Lung (tissue), 12 donors: Measurements from ENCODE around the gene FBXO31. TPM values are rescaled to one million over a fixed set of nuclear protein-coding genes. Genes with fewer than 3 reads are reported as not detected.

Experiments used
- ATAC-seq: fragments of 200-7000 bp; cut with Tn5 transposase; one replicate; pipeline ENCODE4 v1.9.1; 2020; ENCODE audit warnings: moderate number of reproducible peaks; ENCODE audit not compliant: insufficient read depth, low FRiP score
- DNase-seq, 3 donors: peaks; one replicate each; pipeline ENCODE4 v3.0.0-alpha.2; 2013 to 2017
- H3K27ac ChIP-seq, 2 donors: one replicate each; pipeline ENCODE4 v1.5.1; 2013; ENCODE audit warnings: mild to moderate bottlenecking in 2 of 2, moderate library complexity in 2 of 2, control low read depth in 1 of 2, inconsistent platforms in 1 of 2, low read depth in 1 of 2, low read length in 1 of 2
- H3K27me3 ChIP-seq, 3 donors: one replicate each; pipeline ENCODE4 v1.5.1; 2013; ENCODE audit warnings: low read length in 2 of 3; ENCODE audit not compliant: control insufficient read depth in 3 of 3, insufficient read depth in 3 of 3
- H3K36me3 ChIP-seq, 4 donors: one replicate each; pipeline ENCODE4 v1.5.1; 2013; ENCODE audit warnings: low read length in 4 of 4, mild to moderate bottlenecking in 1 of 4, moderate library complexity in 1 of 4; ENCODE audit not compliant: control insufficient read depth in 4 of 4, insufficient read depth in 4 of 4
- H3K4me1 ChIP-seq, 5 donors: one replicate each; pipeline ENCODE4 v1.5.1; 2013; ENCODE audit warnings: low read length in 5 of 5, mild to moderate bottlenecking in 2 of 5, moderate library complexity in 1 of 5; ENCODE audit not compliant: control insufficient read depth in 5 of 5, insufficient read depth in 5 of 5
- H3K4me3 ChIP-seq: one replicate; pipeline ENCODE4 v1.5.1; 2013; ENCODE audit warnings: mild to moderate bottlenecking, control low read depth, moderate library complexity
- H3K9ac ChIP-seq, 2 donors: one replicate each; pipeline ENCODE4 v1.5.1; 2013; ENCODE audit warnings: low read length in 2 of 2, control low read depth in 1 of 2; ENCODE audit not compliant: insufficient read depth in 1 of 2
- H3K9me3 ChIP-seq, 4 donors: one replicate each; pipeline ENCODE4 v1.5.1; 2013; ENCODE audit warnings: low read length in 3 of 4, mild to moderate bottlenecking in 1 of 4, moderate library complexity in 1 of 4; ENCODE audit not compliant: control insufficient read depth in 4 of 4, insufficient read depth in 3 of 4
- CTCF ChIP-seq: IDR thresholded peaks from 2 replicates; pipeline ENCODE4 v1.5.1; 2012; ENCODE audit warnings: mild to moderate bottlenecking; ENCODE audit errors: control extremely low read depth, extremely low read depth
- WGBS, 2 donors: extraction: QIAGEN DNeasy Blood & Tissue Kit; methylation state at CpG; one replicate each; pipeline ENCODE4 v1.1.7; 2013; 5-methylcytosine and 5-hydroxymethylcytosine counted together
- polyA plus RNA-seq, 2 donors: library from polyadenylated mRNA; stranded (reverse); fragments of 200-250 nt; gene quantifications; one replicate each; pipeline ENCODE4 v1.2.1, GENCODE V29; 2013
- total RNA-seq, 2 donors: library from RNA; depleted of rRNA in 1 of 2; stranded (reverse); fragments of >200 nt in 1 of 2; gene quantifications; one replicate each; pipeline ENCODE4 v1.2.1, GENCODE V29; 2014 to 2021
- donor health status: control.
- donor health status: control.
- donor health status: Bipolar disorder and iron deficiency.
- donor health status: healthy.
- donor health status: DM: yes; HTN: yes; CAD: no.

The FBXO31 gene
- total and polyA plus RNA-seq, 4 donors, result 10.1 to 35.1 (median 23.2) TPM

- 95 to 96% methylated on average over 27 of the region's 27 CpGs for WGBS, 2 donors
- no peak for DNase-seq
Measured at GRCh38 chr16:87412996-87413421, 29.4 kb upstream of the FBXO31 start.

GRCh38 chr16:87412371-87412995 is 28.9 kb upstream of the FBXO31 start:
- Histone ChIP-seq H3K27ac (no peak overlapping the region), H3K9me3 (no peaks in the 10 kb centered on the region), H3K4me3 (no peak overlapping the region), H3K27me3 (no peaks in the 10 kb centered on the region), H3K36me3 (peaks cover 5 to 57% (median 34%) of the 10 kb centered on the region in 4 donors), H3K4me1 (no peaks in the 10 kb centered on the region), H3K9ac (no peak overlapping the region)
- ATAC-seq, result no peak
- TF ChIP-seq CTCF, result no peak
- DNase-seq, result no peak
- WGBS, 2 donors, result 91 to 94% methylated on average over 31 of the region's 31 CpGs

More at GRCh38 chr16:87412996-87413421, 29.4 kb upstream of the FBXO31 start:
- Histone ChIP-seq H3K27ac (no peak overlapping the region), H3K36me3 (peaks cover 3 to 62% (median 30%) of the 10 kb centered on the region in 4 donors), H3K4me3 (no peak overlapping the region), H3K27me3 (no peaks in the 10 kb centered on the region), H3K9me3 (no peaks in the 10 kb centered on the region), H3K9ac (no peak overlapping the region), H3K4me1 (no peaks in the 10 kb centered on the region)
- no peak for TF ChIP-seq CTCF
- no peak for ATAC-seq

GRCh38 chr16:87411375-87412271 is 28.0 kb upstream of the FBXO31 start:
- no peaks in the 10 kb centered on the region for H3K27me3 ChIP-seq
- no peak overlapping the region for H3K4me3 ChIP-seq
- no peaks in the 10 kb centered on the region for H3K4me1 ChIP-seq
- H3K9ac ChIP-seq, result no peak overlapping the region
- peaks cover 5 to 53% (median 33%) of the 10 kb centered on the region in 4 donors for H3K36me3 ChIP-seq
- no peak for TF ChIP-seq CTCF
- DNase-seq, result no peak
- H3K27ac ChIP-seq, result no peak overlapping the region
- ATAC-seq, result no peak
- no peaks in the 10 kb centered on the region for H3K9me3 ChIP-seq
- WGBS, 2 donors, result 95 to 96% methylated on average over 46 to 49 of the region's 49 CpGs
